ENCODE data around the gene PLEKHH1. TPM values are rescaled to one million over a fixed set of nuclear protein-coding genes. Genes with fewer than 3 reads are reported as not detected.
"Not testable (repeated sequence)": the region's sequence is repeated elsewhere in the genome, so short reads cannot be mapped to it uniquely, and the experiment has no call there.

The PLEKHH1 gene
- total RNA-seq, 4 donors from 2014 or later, result 0.75 to 3.4 (median 2.5) TPM

DNA sequence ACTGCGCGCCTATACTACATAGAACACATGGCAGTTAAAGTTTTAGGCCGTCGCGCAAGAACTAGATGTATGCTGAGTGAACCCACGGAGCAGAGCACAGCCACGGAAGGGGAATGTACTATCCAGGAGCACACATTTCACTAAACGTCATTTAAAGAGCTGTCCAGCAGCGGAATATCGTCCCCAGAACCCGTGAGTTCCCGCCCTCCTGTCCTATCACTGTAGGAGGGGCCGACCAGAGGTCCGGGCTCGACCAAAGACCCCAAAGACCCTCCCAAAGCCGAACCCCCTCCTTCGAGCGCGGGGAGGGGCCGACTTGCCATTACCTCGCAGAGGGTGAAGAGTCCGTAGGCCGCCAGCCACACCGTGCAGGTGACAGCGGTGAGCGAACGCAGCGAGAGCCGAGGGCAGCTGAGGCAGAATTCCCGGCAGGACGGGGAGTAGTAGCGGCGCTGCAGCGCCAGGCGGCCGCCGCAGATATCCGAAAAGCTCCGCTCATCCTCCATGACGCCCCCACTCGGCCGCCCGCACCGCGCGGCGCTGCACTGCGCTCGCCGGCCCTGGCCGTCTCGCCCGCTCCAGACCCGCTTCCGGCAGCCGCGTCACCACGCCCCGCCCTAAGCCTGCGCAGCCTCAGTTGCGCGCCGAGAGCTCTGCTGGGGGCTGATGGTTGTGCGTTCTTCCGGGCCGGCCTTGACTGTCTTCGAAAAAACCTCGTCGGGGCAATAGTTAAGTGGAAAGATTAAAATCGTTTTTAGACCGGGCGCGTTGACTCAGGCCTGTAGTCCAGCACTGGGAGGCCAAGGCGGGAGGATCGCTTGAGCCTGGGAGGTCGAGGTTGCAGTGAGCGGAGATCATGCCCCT is 66.8 kb downstream of the PLEKHH1 start, which contains the start of gene PIGH:
TSS of gene PIGH (minus strand) at position 571 of the 864 bp plus-strand sequence. CDS start at position 506, 65 bp downstream.
- intact Hi-C loops (cut with DNase I; ENCODE audit: low total_unique reads) (loop anchor here (1.0 kb wide), 1 partner anchor 74 kb away; the partner anchor contains the start of gene VTI1B), in situ Hi-C loops (cut with MboI; ENCODE audit: low sequenced_read_pairs in 4 of 4) (no loop called here)
- peak within 1 kb of the TSS; percentile 89 to 95 (median 92) for H3K27ac ChIP-seq
- no peaks in the 10 kb centered on the region for H3K36me3 ChIP-seq
- H3K4me3 ChIP-seq, result peak within 1 kb of the TSS; percentile 92 to 98 (median 95)
- ATAC-seq (peak; percentile 92 to 93), DNase-seq (peak; percentile 75 to 85)
- no peaks in the 10 kb centered on the region for H3K9me3 ChIP-seq
- TF ChIP-seq POLR2A (IDR thresholded peaks at IDR 0.05), result peak; percentile 85 to 86
- TF ChIP-seq, protein P1, sequence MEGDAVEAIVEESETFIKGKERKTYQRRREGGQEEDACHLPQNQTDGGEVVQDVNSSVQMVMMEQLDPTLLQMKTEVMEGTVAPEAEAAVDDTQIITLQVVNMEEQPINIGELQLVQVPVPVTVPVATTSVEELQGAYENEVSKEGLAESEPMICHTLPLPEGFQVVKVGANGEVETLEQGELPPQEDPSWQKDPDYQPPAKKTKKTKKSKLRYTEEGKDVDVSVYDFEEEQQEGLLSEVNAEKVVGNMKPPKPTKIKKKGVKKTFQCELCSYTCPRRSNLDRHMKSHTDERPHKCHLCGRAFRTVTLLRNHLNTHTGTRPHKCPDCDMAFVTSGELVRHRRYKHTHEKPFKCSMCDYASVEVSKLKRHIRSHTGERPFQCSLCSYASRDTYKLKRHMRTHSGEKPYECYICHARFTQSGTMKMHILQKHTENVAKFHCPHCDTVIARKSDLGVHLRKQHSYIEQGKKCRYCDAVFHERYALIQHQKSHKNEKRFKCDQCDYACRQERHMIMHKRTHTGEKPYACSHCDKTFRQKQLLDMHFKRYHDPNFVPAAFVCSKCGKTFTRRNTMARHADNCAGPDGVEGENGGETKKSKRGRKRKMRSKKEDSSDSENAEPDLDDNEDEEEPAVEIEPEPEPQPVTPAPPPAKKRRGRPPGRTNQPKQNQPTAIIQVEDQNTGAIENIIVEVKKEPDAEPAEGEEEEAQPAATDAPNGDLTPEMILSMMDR (IDR thresholded peaks at IDR 0.05 in 4 of 5, conservative IDR thresholded peaks at IDR 0.05 in 1 of 5), result peak; percentile 58 to 70 (median 67)
- H3K27me3 ChIP-seq, result no peaks in the 10 kb centered on the region
- peaks cover 5 to 13% of the 10 kb centered on the region in 2 donors for H3K4me1 ChIP-seq

DNA sequence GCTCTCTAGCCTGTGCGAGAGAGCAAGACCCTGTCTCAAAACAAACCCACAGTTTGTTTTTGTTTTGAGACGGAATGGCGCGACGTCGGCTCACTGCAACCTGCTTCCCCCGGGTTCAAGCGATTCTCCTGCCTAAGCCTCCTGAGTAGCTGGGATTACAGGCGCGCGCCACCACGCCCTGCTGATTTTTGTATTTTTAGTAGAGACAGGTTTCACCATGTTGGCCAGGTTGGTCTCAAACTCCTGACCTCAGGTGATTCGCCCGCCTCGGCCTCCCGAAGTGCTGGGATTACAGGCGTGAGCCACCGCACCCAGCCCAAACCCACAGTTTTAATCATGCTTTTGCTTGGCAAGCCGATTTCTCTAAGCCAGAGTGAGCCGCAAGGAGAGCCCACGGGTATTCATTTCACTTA is 67.5 kb downstream of the PLEKHH1 start:
- H3K36me3 ChIP-seq; DNase-seq; H3K9me3 ChIP-seq; H3K27me3 ChIP-seq; in situ Hi-C loops (cut with MboI; ENCODE audit: low sequenced_read_pairs in 4 of 4); ATAC-seq: not testable (repeated sequence)
- H3K27ac ChIP-seq, result peak overlapping the region; percentile 89 to 95 (median 92)
- H3K4me1 ChIP-seq, result peaks cover 5 to 13% of the 10 kb centered on the region in 2 donors
- intact Hi-C loops (cut with DNase I; ENCODE audit: low total_unique reads), result loop anchor here (1.0 kb wide), 1 partner anchor 74 kb away; the partner anchor contains the start of gene VTI1B
- H3K4me3 ChIP-seq, result peak overlapping the region; percentile 92 to 98 (median 95)

DNA sequence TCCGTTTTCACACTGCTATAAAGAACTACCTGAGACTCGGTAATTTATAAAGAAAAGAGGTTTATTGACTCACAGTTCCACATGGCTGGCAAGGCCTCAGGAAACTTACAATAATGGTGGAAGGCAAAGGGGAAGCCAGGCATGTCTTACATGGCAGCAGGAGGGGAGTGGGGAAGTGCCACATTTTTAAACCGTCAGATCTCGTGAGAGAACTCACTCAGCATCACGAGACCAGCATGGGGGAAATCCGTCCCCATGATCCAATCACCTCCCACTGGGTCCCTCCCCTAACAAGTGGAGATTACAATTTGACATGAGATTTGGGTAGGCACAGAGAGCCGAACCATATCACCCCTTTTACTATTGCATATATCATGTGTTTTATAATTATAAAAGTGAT is 69.0 kb downstream of the PLEKHH1 start:
- TF ChIP-seq, protein P1 (IDR thresholded peaks at IDR 0.05 in 4 of 5, conservative IDR thresholded peaks at IDR 0.05 in 1 of 5), result no peak
- no peak for TF ChIP-seq POLR2A (IDR thresholded peaks at IDR 0.05)
- H3K27me3 ChIP-seq, result no peaks in the 10 kb centered on the region
- DNase-seq (no peak), ATAC-seq (no peak)
- no peaks in the 10 kb centered on the region for H3K9me3 ChIP-seq
- intact Hi-C loops (cut with DNase I; ENCODE audit: low total_unique reads), result no loop called here
- no peak overlapping the region for H3K4me3 ChIP-seq
- H3K4me1 ChIP-seq, result peaks cover 5 to 13% of the 10 kb centered on the region in 2 donors
- H3K27ac ChIP-seq, result no peak overlapping the region
- in situ Hi-C loops (cut with MboI; ENCODE audit: low sequenced_read_pairs in 4 of 4), result no loop called here
- no peaks in the 10 kb centered on the region for H3K36me3 ChIP-seq

DNA sequence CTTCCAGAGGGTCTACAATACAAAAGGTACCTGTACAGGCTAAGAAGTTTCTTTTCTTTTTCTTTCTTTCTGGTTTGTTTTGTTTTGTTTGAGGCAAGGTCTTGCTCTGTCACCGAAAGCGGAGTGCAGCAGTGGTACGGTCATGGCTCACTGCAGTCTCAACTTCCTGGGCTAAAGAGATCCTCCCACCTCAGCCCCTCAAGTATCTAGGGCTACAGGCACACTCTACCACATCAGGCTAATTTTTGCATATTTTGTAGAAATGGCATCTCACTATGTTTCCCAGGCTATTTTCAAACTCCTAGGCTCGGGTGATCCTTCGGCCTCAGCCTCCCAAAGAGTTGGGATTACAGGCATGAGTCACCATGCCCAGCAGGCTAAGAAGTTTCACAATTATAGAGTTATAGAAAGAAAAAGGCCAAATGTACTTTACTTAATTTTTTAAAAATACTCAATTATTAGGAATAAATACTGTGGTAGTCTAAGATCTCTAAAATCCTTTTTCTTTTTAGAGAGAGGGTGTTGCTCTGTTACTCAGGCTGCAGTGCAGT is 70.0 kb downstream of the PLEKHH1 start:
- peaks cover 5 to 13% of the 10 kb centered on the region in 2 donors for H3K4me1 ChIP-seq
- in situ Hi-C loops (cut with MboI; ENCODE audit: low sequenced_read_pairs in 4 of 4), result no loop called here

More for the DNA sequence above, 70.0 kb downstream of the PLEKHH1 start:
- Histone ChIP-seq H3K9me3 (no peaks in the 10 kb centered on the region), H3K27ac (no peak overlapping the region), H3K27me3 (no peaks in the 10 kb centered on the region), H3K36me3 (no peaks in the 10 kb centered on the region), H3K4me3 (no peak overlapping the region)
- ATAC-seq (no peak), DNase-seq (no peak)
- intact Hi-C loops (cut with DNase I; ENCODE audit: low total_unique reads), result no loop called here
- no peak for TF ChIP-seq POLR2A (IDR thresholded peaks at IDR 0.05)
- TF ChIP-seq, protein P1 (IDR thresholded peaks at IDR 0.05 in 4 of 5, conservative IDR thresholded peaks at IDR 0.05 in 1 of 5), result no peak
